Mononuclear cell (primary cell): ENCODE data around the gene UHRF1. TPM values are rescaled to one million over a fixed set of nuclear protein-coding genes. Genes with fewer than 3 reads are reported as not detected.
"Not testable (repeated sequence)": the region's sequence is repeated elsewhere in the genome, so short reads cannot be mapped to it uniquely, and the experiment has no call there.

Experiments used
- H3K27me3 ChIP-seq: 2 replicates; pipeline ENCODE4 v1.6.0; 2011; ENCODE audit warnings: low read length, control low read depth; ENCODE audit not compliant: insufficient read depth
- H3K4me1 ChIP-seq: 2 replicates; pipeline ENCODE4 v1.5.1; 2011; ENCODE audit warnings: mild to moderate bottlenecking, low read length, control low read depth; ENCODE audit not compliant: insufficient read depth
- H3K4me3 ChIP-seq: 2 replicates; pipeline ENCODE4 v1.5.1; 2011; ENCODE audit warnings: mild to moderate bottlenecking, low read length, moderate library complexity
- H3K9me3 ChIP-seq: 2 replicates; pipeline ENCODE4 v1.5.1; 2011; ENCODE audit warnings: low read depth, mild to moderate bottlenecking, control low read depth, low read length
- total RNA-seq: library from RNA; depleted of rRNA; stranded (reverse); fragments of >200 nt; gene quantifications from one replicate; pipeline ENCODE4 v1.2.3, GENCODE V29; 2012

Gene UHRF1
- total RNA-seq, 1 donor: 0.21 TPM

DNA sequence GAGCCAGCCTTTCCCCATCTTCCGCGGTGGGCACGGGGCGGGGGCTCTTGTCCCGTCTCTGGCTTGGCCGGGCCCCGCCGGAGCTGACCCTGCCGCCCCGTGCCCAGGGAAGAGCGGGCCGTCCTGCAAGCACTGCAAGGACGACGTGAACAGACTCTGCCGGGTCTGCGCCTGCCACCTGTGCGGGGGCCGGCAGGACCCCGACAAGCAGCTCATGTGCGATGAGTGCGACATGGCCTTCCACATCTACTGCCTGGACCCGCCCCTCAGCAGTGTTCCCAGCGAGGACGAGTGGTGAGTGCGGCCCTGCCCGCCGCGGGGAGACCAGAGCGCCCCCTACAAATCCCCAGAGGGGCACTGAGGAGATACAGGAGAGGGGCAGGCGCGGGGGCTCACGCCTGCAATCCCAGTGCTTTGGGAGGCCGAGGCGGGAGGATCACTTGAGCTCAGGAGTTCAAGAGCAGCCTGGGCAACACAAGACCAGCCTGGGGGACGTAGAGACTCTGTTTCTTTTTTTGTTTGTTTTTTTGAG is 32.4 kb downstream of the UHRF1 start:
- not testable (repeated sequence) for H3K4me1 ChIP-seq, H3K27me3 ChIP-seq, H3K9me3 ChIP-seq, H3K4me3 ChIP-seq

DNA sequence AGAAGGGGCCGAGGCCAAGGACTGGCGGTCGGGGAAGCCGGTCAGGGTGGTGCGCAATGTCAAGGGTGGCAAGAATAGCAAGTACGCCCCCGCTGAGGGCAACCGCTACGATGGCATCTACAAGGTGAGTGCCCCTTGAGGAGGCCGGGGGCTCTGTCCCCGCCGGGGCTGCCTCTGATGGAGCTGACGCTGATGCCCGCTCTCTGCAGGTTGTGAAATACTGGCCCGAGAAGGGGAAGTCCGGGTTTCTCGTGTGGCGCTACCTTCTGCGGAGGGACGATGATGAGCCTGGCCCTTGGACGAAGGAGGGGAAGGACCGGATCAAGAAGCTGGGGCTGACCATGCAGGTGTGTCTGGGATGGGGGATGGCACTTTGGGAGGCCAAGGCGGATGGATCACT is 41.3 kb downstream of the UHRF1 start:
- not testable (repeated sequence) for H3K9me3 ChIP-seq, H3K27me3 ChIP-seq, H3K4me1 ChIP-seq, H3K4me3 ChIP-seq

GRCh38 chr19:4951656-4952055 is 42.4 kb downstream of the UHRF1 start:
- no peaks in the 10 kb centered on the region for H3K9me3 ChIP-seq

GRCh38 chr19:4952945-4953344 is 43.6 kb downstream of the UHRF1 start:
- no peak overlapping the region for H3K4me3 ChIP-seq

More at GRCh38 chr19:4951656-4952055, 42.4 kb downstream of the UHRF1 start:
- Histone ChIP-seq H3K4me3 (no peak overlapping the region), H3K27me3 (no peaks in the 10 kb centered on the region), H3K4me1 (no peaks in the 10 kb centered on the region)

GRCh38 chr19:4954320-4955149 is 45.2 kb downstream of the UHRF1 start:
- not testable (repeated sequence) for H3K27me3 ChIP-seq, H3K9me3 ChIP-seq, H3K4me1 ChIP-seq, H3K4me3 ChIP-seq

More at GRCh38 chr19:4952945-4953344, 43.6 kb downstream of the UHRF1 start:
- Histone ChIP-seq H3K9me3 (no peaks in the 10 kb centered on the region), H3K27me3 (no peaks in the 10 kb centered on the region), H3K4me1 (no peaks in the 10 kb centered on the region)

- H3K27me3 ChIP-seq: no peaks in the 10 kb centered on the region
- H3K4me1 ChIP-seq: no peaks in the 10 kb centered on the region
- no peak overlapping the region for H3K4me3 ChIP-seq
- no peaks in the 10 kb centered on the region for H3K9me3 ChIP-seq
Measured at GRCh38 chr19:4955274-4955673, 46.0 kb downstream of the UHRF1 start.

GRCh38 chr19:4957981-4958380 is 48.7 kb downstream of the UHRF1 start:
- Histone ChIP-seq H3K4me1 (no peaks in the 10 kb centered on the region), H3K4me3 (no peak overlapping the region), H3K27me3 (no peaks in the 10 kb centered on the region), H3K9me3 (no peaks in the 10 kb centered on the region)

DNA sequence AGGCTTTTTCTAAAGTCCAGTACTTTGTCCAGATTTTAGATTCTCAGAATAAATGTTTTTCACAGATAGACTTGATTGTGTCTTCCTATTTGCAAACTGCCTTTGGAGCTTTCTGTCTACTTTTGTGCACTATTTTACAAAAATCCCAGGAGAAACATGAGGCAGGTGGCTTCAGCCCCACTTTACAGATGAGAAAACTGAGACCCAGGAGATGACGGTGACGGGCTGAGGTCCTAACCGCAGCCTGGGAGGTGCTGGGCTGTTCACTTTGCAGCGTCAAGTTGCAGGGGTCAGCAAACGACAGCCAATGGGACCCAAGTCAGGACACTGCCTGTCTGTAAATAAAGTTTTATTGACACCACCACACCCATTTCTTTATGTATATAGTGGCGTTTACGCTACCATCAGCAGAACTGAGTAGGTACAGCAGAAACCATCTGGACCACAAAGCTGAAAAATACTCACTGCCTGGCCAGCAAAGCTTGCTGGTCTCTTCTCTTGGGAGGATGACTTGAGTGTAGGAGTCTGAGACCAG is 52.9 kb downstream of the UHRF1 start:
- Histone ChIP-seq H3K9me3 (no peaks in the 10 kb centered on the region), H3K27me3 (no peaks in the 10 kb centered on the region), H3K4me3 (no peak overlapping the region), H3K4me1 (no peaks in the 10 kb centered on the region)

GRCh38 chr19:4965061-4965460 is 55.8 kb downstream of the UHRF1 start:
- Histone ChIP-seq H3K4me3 (no peak overlapping the region), H3K27me3 (no peaks in the 10 kb centered on the region), H3K9me3 (no peaks in the 10 kb centered on the region), H3K4me1 (peaks cover 13% of the 10 kb centered on the region)

GRCh38 chr19:4966591-4966990 is 57.3 kb downstream of the UHRF1 start:
- no peaks in the 10 kb centered on the region for H3K9me3 ChIP-seq
- no peaks in the 10 kb centered on the region for H3K27me3 ChIP-seq
- peaks cover 29% of the 10 kb centered on the region for H3K4me1 ChIP-seq
- H3K4me3 ChIP-seq: no peak overlapping the region

DNA sequence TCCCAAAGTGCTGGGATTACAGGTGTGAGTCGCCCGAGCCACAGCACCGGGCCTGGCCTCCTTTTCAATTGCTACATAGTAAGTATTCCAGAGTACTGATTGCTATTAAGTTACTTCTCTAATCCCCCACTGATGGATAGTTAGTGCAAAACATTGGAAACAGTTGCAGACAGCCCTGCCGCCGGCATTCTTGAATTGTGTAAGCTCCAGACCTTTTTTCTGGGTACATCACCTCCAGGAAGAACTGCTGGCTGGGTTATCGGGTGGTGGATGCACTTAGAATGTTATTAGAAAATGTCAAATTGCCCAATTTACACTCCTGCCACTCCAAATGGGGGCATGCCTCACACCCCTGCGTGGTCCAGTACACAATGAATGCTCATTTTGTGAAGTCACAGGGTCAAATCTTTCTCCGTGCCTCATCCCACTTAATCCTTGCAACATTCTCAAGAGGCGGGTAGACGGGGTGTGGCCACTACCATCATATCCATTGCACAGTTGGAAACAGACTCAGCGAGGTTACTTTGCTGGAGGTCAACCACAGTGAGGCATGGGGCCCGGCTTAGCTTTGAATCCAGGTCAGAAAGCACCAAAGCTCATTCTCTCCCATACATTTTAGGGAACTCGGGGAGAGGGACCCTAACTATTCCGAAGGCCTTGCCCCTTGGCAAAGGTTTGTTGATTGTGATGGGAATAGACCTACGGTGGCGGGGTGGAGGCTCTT is 58.6 kb downstream of the UHRF1 start:
- H3K9me3 ChIP-seq: no peaks in the 10 kb centered on the region

DNA sequence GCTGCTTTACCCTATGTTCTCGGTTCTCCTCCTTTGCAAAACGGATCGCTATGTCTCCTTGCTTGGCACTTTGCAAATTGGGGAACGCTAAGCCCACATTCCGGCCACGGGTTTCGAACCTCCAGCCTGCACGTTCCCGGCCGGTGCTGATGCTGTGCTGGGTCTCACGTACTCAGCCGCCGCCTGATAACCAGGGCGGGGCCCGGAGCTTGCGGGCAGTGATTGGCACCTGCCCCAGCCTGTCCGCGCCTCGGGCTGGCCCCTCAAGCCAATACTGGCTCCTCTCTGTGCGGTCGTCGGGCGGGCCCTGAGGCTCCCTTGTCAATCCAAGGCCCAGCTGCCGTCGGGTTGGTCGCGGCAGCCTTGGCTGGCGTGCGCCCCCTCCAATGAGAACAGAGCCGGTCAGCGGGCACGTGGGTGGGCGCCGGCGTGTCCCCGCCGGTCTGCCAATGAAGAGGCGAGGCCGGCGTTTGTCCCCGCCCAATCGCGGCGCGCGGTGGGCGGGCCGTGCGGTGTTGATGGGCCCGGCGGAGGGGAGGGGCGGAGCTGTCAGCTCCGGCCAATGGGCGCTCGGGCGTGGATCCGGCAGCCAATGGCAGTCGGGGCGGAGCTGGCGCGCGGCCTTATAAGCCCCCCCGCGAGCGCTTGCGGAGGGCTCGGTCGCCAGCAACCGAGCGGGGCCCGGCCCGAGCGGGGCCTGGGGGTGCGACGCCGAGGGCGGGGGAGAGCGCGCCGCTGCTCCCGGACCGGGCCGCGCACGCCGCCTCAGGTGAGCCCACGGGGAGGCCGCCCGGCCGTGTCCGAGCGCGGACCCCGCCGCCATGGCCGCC is 59.4 kb downstream of the UHRF1 start, which contains the start of gene KDM4B:
Gene KDM4B, plus strand, starts transcription at position 652 of the 830 bp plus-strand sequence. CDS start 63,778 bp downstream, outside the sequence.
- Histone ChIP-seq H3K9me3 (no peaks in the 10 kb centered on the region), H3K4me1 (peaks cover 43% of the 10 kb centered on the region), H3K4me3 (peak within 1 kb of the TSS; percentile 46), H3K27me3 (no peaks in the 10 kb centered on the region)

More for the DNA sequence above, 58.6 kb downstream of the UHRF1 start:
- Histone ChIP-seq H3K27me3 (no peaks in the 10 kb centered on the region), H3K4me3 (no peak overlapping the region), H3K4me1 (peaks cover 40% of the 10 kb centered on the region)

DNA sequence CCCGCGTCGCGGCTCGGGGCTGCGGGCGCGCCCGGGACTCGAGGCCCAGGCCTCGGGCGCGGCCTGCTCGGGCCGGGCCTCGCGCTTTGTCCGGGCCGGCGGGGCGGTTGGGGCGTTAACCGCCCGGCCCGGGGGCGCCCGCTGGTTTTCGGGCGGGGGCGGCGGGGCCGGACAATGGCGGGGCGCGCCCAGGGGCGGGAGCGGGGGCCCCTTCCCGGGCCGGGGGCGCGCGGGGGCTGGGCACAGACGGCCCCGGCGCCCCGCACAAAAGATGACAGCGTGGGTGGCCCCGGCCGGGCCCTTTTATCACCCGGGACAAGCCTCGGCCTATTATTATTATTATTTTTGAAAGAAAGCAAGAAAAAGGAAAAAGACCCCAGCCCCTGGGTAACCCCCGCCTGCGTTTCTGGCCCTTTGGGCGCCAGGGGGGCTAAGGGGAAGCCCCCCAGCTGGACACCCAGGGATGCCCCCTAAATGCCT is 60.0 kb downstream of the UHRF1 start:
- Histone ChIP-seq H3K4me3 (peak overlapping the region; percentile 46), H3K4me1 (peaks cover 48% of the 10 kb centered on the region), H3K27me3 (no peaks in the 10 kb centered on the region), H3K9me3 (no peaks in the 10 kb centered on the region)

- Histone ChIP-seq H3K9me3 (no peaks in the 10 kb centered on the region), H3K4me1 (peaks cover 54% of the 10 kb centered on the region), H3K27me3 (no peaks in the 10 kb centered on the region), H3K4me3 (peak overlapping the region; percentile 46)
Measured at GRCh38 chr19:4969772-4970531, 60.7 kb downstream of the UHRF1 start.
